Daoy (cell line): ENCODE data around the gene MPST. TPM values are rescaled to one million over a fixed set of nuclear protein-coding genes. Genes with fewer than 3 reads are reported as not detected.
A peak's percentile ranks its signal among the peaks of the same experiment; 100 is the strongest.
"Not testable (repeated sequence)": the region's sequence is repeated elsewhere in the genome, so short reads cannot be mapped to it uniquely, and the experiment has no call there.

Experiments
- DNase-seq: peaks from one replicate; pipeline ENCODE4 v3.0.0-alpha.2; 2015; ENCODE audit warnings: low read depth
- total RNA-seq: library from RNA; depleted of rRNA; stranded (reverse); fragments of >200 nt; shearing (Covaris generic); gene quantifications from 2 replicates; pipeline ENCODE4 v1.2.3, GENCODE V29; 2014

MPST gene
- total RNA-seq, 1 experiment from 2014 or later = 67.3 TPM

GRCh38 chr22:37060801-37061610 lies 41.5 kb downstream of the MPST start:
- DNase-seq = no peak

DNA sequence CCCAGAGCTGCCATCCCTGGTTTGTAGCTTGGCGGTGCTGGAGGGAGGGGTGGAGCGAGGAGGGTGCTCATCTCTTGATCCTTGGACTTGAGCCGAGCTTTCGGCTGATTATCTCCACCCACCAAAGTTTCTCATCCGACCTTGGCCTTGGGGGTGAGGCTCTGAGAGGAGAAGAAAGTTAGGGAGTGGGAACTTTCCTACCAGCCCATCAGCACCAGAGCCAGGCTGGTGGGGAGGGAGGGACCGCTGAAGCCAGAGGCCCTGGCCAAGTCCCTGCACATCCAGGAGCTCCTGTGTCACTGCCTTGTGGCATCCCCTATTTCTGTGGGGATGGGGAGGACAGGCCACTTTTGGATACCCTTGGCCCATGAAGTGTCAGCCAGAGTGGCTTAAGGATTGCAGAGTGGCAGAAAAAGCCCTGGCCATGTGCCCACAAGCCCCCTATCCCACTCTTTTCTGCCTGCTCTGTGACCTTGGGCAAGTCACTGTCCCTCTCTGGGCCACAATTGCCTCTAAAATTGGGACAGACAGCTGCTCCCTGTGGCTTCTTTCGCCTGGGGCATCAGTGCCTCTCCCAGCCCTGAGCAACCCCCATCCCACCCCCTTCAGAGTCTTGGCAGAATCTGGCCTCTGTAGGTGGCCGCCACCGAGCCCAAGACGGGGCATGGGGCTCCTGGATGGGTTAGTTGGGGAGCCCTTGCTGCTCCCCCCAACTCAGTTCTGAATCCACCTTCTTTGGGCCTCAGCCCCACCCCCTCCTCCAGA lies 42.3 kb downstream of the MPST start:
- no peak for DNase-seq

GRCh38 chr22:37062376-37062675 lies 42.8 kb downstream of the MPST start:
- DNase-seq = no peak

GRCh38 chr22:37062702-37063381 lies 43.3 kb downstream of the MPST start:
- DNase-seq = no peak

DNA sequence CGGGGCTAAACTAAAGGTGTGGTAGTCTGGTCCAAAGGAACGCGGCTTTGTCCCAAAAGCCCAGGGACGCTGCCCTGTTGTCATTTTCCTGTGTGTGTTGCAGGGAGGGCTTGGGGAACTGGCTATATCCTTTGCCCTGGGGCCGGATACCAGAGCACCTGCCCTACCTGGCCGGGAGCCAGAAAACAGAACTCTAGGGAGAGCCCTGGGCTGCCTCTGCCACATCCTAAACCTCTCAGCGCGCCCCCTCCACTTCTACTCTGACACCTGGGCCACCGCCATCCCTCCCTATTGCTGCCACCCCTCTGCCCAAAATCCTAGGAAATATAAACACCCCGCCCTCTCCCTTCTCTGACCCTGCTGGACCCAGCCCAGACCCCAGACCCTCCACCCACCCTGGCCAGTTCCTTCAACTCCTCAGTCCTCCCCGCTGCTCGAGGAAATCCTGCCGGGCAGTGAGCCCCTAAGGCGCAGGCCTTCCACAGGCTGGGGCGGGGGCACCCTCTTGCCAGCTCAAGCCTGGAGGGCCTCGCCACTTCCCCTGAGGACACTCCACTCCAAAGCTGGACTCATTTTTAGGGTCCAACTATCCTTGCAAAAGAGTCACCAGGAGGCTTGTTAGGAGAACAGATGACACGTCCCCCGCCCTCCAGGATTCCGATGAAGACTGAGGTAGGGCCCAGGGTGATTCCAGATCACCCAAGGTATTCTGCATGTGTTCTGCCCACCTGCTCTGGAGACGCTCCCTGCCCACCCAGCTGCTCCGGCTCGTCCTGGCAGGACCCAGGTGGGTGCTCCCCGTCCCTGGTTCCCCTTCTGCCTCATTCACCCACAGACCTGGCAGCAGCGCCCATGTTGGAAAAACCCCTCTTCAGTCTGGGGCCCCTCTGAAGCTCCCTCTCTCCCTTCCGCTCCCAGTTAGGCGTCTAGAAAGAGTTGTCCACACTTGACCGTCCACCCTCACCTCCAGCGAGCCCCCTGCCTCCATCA lies 44.2 kb downstream of the MPST start:
- no peak for DNase-seq

- DNase-seq = no peak
These were observed 45.0 kb downstream of the MPST start for GRCh38 chr22:37064553-37064952.

- DNase-seq = no peak
These were observed 45.6 kb downstream of the MPST start for GRCh38 chr22:37065180-37065579.

- no peak for DNase-seq
These were observed 46.4 kb downstream of the MPST start for GRCh38 chr22:37065961-37066360.

GRCh38 chr22:37067428-37067827 lies 47.9 kb downstream of the MPST start:
- DNase-seq = no peak

GRCh38 chr22:37068859-37069258 lies 49.3 kb downstream of the MPST start:
- peak; percentile 27 for DNase-seq

GRCh38 chr22:37069319-37069718 lies 49.8 kb downstream of the MPST start:
- DNase-seq = no peak

- no peak for DNase-seq
These were observed 50.2 kb downstream of the MPST start for GRCh38 chr22:37069719-37070118.

DNA sequence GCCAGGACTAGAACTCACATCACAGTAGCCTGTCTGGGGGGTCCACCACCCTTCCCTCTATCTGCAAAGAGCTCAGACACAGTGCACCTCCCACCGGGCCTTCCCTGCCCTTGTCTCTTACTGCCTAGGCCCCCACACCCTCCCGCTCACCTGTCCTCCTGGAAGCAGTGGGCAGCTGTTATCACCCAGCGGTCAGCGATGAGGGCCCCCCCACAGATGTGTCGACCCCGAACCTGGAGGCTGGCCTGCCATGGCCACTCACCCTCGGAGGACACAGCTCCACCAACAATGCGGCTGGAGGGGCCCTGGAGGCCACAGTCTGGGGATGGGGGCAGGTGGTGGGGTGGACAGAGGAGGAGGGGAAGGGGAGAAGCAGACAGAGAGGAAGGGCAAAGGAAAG lies 50.8 kb downstream of the MPST start:
- no peak for DNase-seq

DNA sequence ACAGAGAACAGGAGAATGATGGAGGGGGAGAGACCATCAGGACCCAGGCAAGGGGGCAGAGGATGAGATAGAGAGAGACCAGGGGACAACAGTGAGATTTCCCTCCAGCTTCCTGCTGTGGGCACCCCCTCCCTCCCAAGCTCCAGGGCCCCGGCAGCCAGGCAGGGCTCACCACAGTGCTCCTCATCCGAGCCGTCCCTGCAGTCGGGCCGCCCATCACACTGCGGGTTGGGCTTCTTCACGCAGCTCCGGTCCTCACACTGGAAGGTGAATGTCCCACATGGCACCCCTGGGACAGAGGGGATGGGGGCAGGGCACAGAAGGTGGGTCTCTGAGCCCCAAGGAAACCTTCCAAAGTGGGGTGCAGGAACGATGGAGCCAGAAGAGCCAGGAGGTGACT lies 51.2 kb downstream of the MPST start:
- DNase-seq = no peak

DNA sequence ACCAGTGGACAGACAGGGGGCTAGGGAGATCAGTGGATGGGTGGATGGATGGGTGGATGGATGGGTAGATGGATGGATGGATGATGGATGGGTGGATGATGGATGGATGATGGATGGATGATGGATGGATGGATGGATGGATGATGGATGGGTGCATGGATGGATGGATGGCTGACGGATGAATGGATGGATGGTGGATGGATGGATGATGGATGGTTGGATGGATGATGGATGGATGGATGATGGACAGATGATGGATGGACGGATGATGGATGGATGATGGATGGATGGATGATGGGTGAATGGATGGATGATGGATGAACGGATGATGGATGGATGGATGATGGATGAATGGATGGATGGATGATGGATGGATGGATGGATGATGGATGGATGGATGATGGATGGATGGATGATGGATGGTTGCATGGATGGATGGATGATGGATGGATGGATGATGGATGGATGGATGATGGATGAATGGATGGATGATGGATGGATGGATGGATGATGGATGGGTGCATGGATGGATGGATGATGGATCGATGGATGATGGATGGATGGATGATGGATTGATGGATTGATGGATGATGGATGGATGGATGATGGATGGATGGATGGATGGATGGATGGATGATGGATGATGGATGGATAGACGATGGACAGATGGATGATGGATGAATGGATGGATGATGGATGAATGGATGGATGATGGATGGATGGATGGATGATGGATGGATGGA lies 52.5 kb downstream of the MPST start:
- DNase-seq = not testable (repeated sequence)

GRCh38 chr22:37072673-37073072 lies 53.1 kb downstream of the MPST start:
- DNase-seq = no peak

DNA sequence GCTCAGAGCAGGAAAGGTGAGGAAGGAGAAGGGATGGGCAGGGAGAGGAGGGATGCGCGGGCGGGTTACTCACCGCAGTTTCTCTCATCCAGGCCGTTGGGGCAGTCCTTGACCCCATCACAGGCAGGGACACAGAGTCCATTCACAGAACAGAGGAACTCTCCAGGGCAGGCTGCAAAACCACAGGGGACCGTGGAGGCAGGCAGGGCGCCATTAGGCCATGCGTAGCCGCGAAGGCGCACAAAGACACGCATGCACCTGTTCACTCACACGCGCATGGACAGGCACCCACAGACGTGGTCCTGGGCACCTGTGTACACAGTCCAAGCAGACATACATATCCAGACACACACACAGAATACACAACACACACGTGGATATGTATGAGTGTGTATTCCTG lies 55.0 kb downstream of the MPST start:
- DNase-seq = no peak

DNA sequence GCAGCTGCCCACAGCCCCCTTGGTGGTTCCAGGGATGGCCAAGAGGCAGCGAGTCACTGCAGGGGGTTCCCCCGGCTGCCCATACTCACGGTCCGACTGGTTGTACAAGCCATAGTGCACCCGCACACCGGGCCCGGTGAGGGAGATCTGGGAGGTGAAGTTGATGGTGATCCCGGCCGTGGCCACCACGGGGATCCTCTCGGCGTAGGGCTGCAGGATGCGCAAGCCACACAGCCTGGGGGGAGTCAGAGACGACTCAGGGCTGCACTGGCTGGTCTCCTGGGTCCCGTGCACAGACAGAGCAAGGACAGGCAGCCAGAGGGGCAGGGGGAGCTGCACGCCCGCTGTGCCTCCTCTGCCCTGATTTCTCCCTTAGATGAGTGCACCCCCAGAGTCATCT lies 55.5 kb downstream of the MPST start:
- DNase-seq = no peak

DNA sequence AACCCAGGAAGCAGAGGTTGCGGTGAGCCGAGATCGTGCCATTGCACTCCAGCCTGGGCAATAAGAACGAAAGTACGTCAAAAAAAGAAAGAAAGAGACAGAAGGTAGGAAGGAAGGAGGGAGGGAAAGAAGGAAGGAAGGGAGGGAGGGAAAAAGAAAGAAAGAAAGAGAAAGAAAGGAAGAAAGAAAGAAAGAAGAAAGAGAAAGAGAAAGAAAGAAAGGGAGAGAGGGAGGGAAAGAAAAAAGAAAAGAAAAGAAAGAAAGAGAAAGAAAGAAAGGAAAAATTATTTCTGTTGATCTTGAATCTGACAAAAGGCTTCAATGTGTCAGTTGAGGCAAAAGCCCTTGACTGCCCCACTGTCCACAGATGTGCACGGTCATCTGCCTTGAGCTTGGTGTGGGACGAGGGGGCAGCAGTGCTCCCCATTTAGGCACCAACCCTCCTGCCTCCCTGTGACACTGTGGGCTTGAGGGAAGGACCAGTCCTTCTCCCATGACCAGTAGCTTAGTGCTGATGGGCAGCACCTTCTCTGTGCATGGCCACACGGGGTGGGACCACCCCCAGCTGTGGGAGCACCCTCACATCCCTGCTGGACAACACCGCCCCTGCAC lies 56.4 kb downstream of the MPST start:
- DNase-seq = no peak

DNA sequence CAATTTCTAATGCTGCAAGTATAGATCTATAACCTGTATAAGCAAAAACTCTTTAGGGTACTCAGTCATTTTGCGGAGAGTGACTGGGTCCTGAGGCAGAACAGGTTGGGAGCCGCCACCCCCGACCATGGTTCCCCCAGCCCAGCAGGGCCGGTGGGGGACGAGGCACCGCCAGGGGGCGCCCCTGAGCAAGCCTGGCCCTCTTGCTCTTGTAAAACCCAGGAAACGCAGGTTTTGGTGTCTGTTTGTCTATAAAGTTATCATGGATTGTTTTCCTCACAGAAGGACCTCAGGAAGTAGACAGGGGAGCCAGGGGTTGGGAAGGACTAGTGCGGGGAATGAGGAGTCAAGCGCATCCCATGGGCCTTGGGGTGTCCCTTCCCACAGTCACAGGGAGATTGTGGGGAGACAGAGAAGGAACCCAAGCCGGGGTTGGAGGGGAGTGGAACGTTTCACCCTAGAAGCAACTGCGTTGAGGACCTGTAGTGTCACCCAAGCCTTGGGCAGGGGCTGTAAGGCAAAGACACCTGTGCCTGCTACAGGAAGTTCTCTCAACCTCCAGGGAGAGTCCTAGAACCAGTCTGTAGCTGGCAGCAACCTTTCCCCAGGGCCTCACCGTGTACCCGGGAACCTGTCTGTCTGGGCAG lies 58.4 kb downstream of the MPST start:
- peak; percentile 57 for DNase-seq
